Fibroblast of the aortic adventitia (primary cell): ENCODE results near the gene ATF4. TPM values are rescaled to one million over a fixed set of nuclear protein-coding genes. Genes with fewer than 3 reads are reported as not detected.
A peak's percentile ranks its signal among the peaks of the same experiment; 100 is the strongest.

Source experiments
- DNase-seq: peaks from one replicate; pipeline ENCODE4 v3.0.0-alpha.2; 2010; ENCODE audit warnings: low read depth
- H3K4me3 ChIP-seq: 2 replicates; pipeline ENCODE4 v1.5.1; 2011; ENCODE audit warnings: low read depth, mild to moderate bottlenecking, control low read depth, low read length, moderate library complexity
- CTCF ChIP-seq: IDR thresholded peaks from 2 replicates; pipeline ENCODE4 v1.5.1; 2011; ENCODE audit warnings: mild to moderate bottlenecking, low read length, control low read depth, inconsistent platforms; ENCODE audit not compliant: insufficient read depth
- total RNA-seq: library from RNA; depleted of rRNA; stranded (reverse); fragments of >200 nt; gene quantifications from 2 replicates; pipeline ENCODE4 v1.2.3, GENCODE V29; 2012; ENCODE audit warnings: low replicate concordance

The ATF4 gene
- total RNA-seq, 1 donor, result 259 TPM

DNA sequence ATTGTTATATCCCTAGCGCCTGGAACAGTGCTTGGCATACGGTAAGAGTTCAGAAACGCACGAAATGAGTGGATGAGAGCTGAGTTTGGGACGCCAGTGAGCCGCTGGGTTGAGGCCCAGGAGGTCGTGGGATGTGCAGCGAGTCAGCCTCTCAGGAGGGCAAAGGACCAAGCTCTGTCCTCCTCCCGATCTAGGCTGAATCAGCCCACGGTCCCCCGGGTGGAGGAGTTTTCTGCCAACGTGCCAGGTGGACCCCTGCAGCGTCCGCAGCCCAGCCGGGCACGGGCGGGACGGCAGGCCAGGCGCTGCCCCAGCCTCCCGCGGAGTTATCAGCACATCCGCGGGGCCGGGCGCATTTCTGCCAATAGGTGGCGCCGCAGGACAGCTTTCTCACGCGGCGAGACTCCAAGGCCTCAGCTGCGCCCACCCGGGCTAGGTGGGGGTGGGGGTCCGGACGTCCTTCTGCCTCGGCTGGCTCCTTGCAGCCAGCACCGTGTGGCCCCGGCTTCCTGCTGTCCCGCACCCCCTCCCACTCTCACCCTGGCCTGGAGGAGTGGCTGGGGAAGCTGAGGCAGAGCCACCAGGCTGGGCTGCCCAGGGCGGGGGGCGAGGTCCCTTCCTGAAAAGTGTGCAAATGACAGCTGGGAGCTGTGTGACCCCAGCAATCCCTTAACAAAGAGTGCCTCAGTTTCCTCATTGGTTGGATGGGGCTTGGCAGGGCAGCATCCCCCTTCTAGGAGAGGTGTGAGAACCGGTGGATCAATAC is 14.4 kb downstream of the ATF4 start:
- TF ChIP-seq CTCF, result peak; percentile 82
- no peak overlapping the region for H3K4me3 ChIP-seq
- DNase-seq, result peak; percentile 63

DNA sequence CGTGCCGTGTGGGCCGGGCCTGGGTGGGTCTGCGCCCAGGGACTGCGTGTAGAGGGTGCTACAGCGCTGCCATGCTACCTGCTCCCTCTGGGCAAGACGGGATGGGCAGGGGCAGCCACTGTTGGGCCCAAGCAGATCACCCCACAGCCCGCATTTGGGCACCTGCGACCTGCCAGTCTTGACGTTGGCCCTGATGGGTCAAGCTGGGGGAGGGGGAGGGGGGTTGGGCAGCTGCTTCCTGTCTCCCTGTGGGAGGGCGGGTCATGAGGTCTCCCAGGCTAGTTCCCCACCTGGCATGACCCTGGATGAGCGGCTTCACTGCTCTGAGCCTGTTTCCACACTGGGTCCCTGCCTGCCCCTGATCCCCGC is 15.0 kb downstream of the ATF4 start:
- DNase-seq, result no peak
- no peak overlapping the region for H3K4me3 ChIP-seq
- TF ChIP-seq CTCF, result no peak

- DNase-seq, result no peak
- no peak for TF ChIP-seq CTCF
- no peak overlapping the region for H3K4me3 ChIP-seq
Measured at GRCh38 chr22:39535831-39536449, 15.6 kb downstream of the ATF4 start.

GRCh38 chr22:39536711-39537110 is 16.3 kb downstream of the ATF4 start:
- no peak for DNase-seq
- no peak overlapping the region for H3K4me3 ChIP-seq
- no peak for TF ChIP-seq CTCF

DNA sequence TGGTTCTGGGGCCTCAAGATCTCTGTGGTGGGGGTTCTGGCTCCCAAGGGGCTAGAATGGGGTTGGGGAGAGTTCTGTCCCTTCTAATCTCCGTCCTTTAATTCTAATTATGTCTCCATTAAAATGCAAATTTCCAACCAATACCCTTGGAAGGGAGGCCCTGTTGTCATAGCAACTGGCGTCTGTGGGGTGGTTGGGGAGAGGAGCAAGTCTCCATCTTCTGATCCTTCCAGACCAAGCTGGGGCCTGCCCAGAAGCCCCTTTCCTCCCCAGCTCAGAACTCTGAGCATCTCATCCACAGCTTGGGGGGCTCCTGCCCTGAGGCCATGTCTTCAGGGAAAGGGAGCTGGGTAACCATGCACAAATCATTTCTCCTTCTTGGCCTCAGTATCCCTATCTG is 17.6 kb downstream of the ATF4 start:
- TF ChIP-seq CTCF, result no peak
- H3K4me3 ChIP-seq, result no peak overlapping the region
- no peak for DNase-seq

GRCh38 chr22:39543095-39543494 is 22.7 kb downstream of the ATF4 start:
- peak; percentile 22 for TF ChIP-seq CTCF
- DNase-seq, result no peak
- no peak overlapping the region for H3K4me3 ChIP-seq
